GM21526 (cell line): ENCODE data around the gene PMS2.
A peak's percentile ranks its signal among the peaks of the same experiment; 100 is the strongest.
"Not testable (repeated sequence)": the region's sequence is repeated elsewhere in the genome, so short reads cannot be mapped to it uniquely, and the experiment has no call there.

Source experiments
- ATAC-seq: cut with Tn5 transposase; IDR thresholded peaks from one replicate; pipeline ENCODE4 v1.9.1; 2021; ENCODE audit warnings: moderate library complexity; ENCODE audit not compliant: unreplicated experiment, low FRiP score

Gene PMS2

GRCh38 chr7:6008668-6009611 lies at the start of gene PMS2, which contains the start of gene AIMP2:
TSS of gene PMS2 (minus strand) at chr7:6009049. CDS start at chr7:6009019, 30 bp downstream.
TSS of gene AIMP2 (plus strand) at chr7:6009272. CDS start at chr7:6009364, 92 bp downstream.
- peak; percentile 91 for ATAC-seq

GRCh38 chr7:6057316-6058129 lies 48.7 kb upstream of the PMS2 start:
- no peak for ATAC-seq

- no peak for ATAC-seq
Measured at GRCh38 chr7:6056616-6057015, 47.8 kb upstream of the PMS2 start.

GRCh38 chr7:6051185-6051584 lies 42.3 kb upstream of the PMS2 start:
- not testable (repeated sequence) for ATAC-seq

GRCh38 chr7:6049780-6050179 lies 40.9 kb upstream of the PMS2 start:
- no peak for ATAC-seq

- no peak for ATAC-seq
Measured at GRCh38 chr7:6035686-6036085, 26.8 kb upstream of the PMS2 start.

GRCh38 chr7:6035165-6035564 lies 26.3 kb upstream of the PMS2 start:
- ATAC-seq: no peak

- no peak for ATAC-seq
Measured at GRCh38 chr7:6032641-6033040, 23.8 kb upstream of the PMS2 start.

GRCh38 chr7:6032167-6032566 lies 23.3 kb upstream of the PMS2 start:
- no peak for ATAC-seq

GRCh38 chr7:6031567-6031966 lies 22.7 kb upstream of the PMS2 start:
- no peak for ATAC-seq

GRCh38 chr7:6030988-6031387 lies 22.1 kb upstream of the PMS2 start, which contains the start of gene ANKRD61:
TSS of gene ANKRD61 (plus strand) at chr7:6031376. CDS start at chr7:6031376, 0 bp downstream.
- ATAC-seq: no peak

GRCh38 chr7:6028563-6028962 lies 19.7 kb upstream of the PMS2 start:
- ATAC-seq: no peak

- ATAC-seq: no peak
Measured at GRCh38 chr7:6027806-6028365, 19.0 kb upstream of the PMS2 start.

- ATAC-seq: no peak
Measured at GRCh38 chr7:6026820-6027311, 18.0 kb upstream of the PMS2 start.

GRCh38 chr7:6026011-6026819 lies 17.4 kb upstream of the PMS2 start:
- ATAC-seq: peak; percentile 60

- ATAC-seq: no peak
Measured at GRCh38 chr7:6023974-6024435, 15.2 kb upstream of the PMS2 start.

GRCh38 chr7:6022707-6023106 lies 13.9 kb upstream of the PMS2 start:
- ATAC-seq: no peak

GRCh38 chr7:6020371-6021286 lies 11.8 kb upstream of the PMS2 start:
- ATAC-seq: no peak

GRCh38 chr7:6016653-6016966 lies 7.8 kb upstream of the PMS2 start:
- ATAC-seq: no peak
